GM19043 (cell line): ENCODE results near the gene ERG28.
"Not testable (repeated sequence)": the region's sequence is repeated elsewhere in the genome, so short reads cannot be mapped to it uniquely, and the experiment has no call there.

ENCODE experiments used
- ATAC-seq: cut with Tn5 transposase; IDR thresholded peaks from one replicate; pipeline ENCODE4 v1.9.1; 2021; ENCODE audit warnings: low read depth; ENCODE audit not compliant: unreplicated experiment

Gene ERG28

DNA sequence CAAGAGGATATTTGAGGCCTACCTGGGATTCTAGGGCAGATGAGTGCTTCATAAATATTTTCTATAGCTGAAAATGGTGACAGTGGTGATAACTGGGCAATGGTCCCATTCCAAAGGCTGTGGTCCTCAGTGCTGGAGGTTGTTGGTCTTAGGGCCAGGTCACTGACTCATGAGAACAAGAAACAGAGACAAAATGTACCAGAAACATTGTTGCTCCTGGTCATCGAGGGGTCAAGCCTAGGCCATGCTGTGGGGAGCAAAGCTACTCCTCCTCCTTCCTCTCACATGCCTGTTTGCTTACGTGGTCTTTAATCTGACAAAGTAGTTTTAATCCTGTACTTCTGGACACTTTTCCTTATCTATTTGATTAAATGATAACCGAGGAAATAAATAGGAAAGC is 33.8 kb downstream of the ERG28 start:
- no peak for ATAC-seq

DNA sequence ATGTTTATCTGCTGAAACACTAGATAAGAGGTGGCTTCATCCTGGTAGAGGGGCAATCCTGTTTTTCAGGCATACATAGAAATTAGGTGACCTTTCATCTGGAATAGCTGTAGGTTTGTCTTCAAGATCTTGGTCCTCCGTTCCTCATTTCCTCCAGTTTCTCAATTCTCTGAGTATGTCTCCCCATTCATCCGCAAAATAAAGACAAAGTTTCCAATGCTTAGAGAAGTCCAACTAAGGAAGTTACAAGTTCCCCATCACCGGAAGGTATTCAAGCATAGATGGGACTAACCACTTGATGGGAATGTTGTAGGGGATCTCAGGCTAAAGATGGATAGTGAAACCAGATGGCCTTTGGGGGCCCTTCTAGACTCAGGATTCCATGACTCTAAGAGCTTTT is 34.3 kb downstream of the ERG28 start:
- ATAC-seq: no peak

DNA sequence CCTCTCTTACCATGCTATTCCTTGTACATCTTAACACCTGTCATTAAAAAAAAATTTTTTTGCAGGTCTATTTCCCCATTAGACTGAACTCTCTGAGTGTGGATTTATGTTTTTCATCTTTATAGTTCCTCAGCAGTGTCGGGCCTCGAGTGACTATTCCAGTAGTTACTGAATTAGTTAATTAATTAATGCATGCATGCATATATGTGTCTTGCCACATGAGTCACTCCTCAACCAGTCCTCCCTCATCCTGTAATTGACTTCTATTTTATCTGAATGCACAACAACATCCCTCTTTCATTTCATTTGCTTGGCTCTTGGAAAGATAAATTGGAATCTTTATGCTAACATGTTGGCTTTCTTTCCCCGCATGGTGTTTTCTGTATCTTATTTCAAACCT is 35.6 kb downstream of the ERG28 start:
- ATAC-seq: no peak

DNA sequence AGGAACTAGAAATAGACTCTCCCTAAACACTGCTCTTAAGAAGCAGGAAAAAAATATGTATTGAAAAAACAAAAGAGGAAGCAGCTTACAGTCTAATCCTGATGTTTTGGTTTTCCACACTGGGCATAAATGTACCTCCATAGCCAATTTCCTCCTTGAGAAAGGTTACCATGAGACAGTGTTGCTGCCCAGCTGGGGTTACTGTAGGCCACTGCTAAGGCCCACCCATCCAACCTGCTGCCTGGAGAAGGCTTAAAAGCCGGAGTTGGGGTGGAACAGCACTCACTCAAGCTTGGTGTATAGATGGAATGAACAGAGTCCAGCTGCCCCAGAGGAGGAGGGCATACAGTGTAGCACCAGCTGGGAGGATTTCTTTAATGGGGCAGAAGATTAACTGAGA is 41.1 kb downstream of the ERG28 start:
- ATAC-seq: no peak

DNA sequence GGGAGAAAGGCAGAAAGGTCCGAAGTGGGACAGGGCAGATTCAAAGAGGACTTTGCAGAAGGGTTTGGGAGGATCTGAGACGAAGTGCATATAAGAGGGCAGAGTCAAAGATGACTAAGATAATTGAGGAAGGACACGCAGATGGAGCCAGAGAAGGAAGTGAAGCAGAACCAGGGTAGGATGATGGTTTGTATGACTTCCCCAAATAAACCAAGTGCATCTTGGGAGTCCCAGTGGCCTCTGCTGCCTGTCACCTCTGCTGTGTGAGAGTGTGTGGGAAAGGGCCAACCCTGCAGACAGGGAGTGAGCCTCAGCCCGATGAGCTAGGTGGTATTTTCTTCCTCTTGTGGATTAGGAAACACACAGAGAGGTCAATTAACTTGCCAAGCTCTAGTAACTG is 45.5 kb downstream of the ERG28 start:
- no peak for ATAC-seq

DNA sequence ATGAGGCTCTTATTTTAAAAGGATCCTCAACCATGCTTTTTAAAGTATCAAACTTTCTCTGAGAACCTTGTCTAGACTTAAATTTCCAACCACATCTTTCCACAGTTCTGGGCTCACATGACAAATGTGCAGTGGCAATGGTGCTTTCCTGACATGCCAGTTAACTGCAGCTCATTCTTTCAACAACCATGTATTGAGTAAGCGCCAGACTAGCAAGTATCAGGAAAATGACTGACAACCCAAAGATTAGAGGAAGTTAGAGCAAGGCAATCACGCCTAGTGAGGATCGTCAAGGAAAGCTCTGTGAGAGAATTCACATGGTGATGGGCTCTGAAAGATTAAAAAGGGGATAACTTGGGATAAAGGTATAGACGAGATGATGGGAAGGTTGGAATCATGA is 46.5 kb downstream of the ERG28 start:
- no peak for ATAC-seq

DNA sequence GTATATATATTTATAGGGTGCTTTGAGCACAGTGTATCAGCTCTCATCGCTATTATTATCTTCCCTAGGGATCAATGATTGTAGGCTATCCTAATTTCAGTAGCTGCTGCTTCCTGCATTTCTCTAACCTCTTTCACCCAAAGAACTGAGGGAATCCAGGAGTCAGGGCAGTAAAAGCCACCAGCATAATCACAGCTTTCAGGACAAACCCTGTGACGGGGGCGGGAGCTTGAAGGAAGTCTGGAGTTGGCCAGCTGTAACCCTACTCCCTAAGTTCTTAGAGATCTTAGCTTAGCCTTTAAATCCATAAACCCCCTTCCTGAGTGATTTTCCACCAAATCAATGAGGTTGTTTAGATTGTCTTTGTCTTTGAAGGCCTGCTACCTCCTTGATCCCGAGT is 48.5 kb downstream of the ERG28 start:
- no peak for ATAC-seq

DNA sequence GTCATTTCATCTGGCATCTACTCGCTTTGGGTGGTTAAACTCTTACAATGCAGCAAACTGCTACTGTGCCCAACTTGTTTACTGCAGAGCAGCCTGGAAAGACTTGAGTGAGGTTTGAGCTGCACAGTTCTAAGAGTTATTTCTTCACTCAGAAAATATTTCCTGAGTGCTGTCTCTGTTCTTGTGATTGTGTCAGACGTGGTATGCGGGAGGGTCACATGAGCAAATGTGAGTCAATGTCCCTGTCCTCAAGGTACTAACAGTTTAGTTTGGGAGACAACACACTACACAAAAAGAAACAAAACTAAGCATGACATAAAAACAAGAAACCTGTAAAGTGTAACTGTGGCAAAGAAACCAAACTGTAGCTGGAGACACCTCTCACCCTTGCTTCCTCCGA is 49.8 kb downstream of the ERG28 start:
- no peak for ATAC-seq

DNA sequence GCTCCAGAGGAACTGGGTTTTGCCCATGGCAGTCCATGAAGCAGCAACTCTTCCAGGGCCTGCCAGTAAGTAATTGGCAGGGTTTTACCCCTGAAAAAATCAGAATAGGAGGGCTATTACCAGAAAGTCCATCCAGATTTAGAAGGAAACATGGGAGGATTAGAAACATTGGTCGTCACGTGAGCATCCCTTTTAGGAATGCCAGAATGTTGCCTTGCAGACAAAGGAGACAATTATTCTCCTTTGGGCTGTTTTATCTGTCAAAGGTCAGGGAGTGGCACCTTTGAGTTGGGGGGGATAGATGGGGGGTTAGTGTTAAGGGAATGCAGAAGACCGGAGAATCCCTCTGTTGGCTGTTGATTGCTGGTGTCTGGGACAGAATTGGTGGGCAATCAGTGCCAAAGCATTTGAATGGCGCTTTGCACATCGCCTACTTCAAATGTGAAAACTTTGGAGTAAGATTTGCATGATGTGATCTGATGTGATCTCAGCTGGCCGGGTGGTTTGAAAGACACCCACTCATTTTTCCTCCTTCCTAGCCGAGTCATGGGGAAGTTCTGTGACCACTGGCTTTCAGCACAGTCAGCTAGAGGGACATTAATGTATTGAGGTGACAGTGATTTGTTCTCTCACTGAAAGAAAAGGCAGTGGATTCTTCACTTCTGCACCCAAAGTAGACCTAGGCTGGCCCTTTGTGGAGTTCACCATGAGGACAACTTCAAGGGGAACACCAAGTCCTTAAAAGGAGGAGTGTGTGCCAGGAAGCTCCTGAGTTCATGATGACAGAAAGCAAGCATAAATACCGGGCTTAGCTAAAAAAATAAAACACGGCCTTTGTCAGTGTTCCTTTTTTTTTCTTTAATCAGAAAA is 50.8 kb downstream of the ERG28 start:
- ATAC-seq: no peak

DNA sequence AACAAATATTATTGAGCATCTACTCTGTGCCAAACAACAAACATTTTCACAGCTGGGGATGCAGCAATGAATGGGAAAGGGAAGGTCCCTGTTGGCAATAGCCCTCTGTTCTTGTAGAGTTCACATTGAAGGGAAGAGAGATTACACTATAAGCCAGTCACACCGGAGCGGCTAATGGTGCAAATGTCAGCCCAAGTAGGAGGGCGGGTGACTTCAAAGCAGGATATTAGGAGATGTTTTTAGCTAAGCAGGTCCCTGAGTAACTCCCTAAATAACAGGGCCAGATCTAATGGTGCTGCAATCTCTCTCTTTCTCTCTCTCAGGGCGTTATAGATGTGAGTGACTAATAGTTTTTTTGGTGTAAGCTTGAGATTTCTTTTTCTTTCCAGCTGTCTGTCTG is 51.6 kb downstream of the ERG28 start:
- no peak for ATAC-seq

DNA sequence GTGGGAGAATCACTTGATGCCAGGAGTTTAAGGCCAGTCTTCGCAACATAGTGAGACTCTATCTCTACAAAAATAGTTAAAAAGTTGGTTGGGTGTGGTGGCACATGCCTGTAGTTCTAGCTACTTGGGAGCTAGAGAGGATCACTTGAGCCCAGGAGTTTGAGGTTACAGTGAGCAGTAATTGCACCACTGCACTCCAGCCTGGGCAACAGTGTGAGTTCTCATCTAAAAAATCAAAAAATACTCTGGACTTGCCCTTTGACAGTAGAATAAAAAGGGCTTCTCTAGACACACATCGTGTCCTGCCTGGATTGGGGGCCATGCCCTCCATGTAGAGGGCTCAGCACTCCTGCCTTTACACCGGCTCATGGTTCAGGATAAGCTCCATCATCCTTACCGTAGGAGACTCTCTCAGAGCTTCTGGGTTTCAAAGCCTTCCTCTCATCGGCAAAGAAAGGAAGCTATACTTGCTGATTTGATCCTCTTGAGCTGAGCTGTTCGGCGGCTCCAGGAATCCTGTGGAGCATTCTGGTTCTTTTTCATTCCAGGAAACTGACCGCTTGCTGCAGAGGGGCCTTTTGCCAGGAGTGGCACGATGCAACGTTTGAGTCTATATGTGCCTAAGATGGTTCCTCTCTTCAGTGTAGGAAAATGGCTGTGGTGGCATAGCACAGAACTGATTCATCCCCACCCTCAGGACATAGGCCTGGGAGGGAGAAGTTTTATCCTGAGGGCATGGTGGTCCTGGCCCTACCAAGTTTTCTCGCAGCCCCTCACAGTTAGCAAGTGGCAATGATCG is 52.6 kb downstream of the ERG28 start:
- ATAC-seq: no peak

DNA sequence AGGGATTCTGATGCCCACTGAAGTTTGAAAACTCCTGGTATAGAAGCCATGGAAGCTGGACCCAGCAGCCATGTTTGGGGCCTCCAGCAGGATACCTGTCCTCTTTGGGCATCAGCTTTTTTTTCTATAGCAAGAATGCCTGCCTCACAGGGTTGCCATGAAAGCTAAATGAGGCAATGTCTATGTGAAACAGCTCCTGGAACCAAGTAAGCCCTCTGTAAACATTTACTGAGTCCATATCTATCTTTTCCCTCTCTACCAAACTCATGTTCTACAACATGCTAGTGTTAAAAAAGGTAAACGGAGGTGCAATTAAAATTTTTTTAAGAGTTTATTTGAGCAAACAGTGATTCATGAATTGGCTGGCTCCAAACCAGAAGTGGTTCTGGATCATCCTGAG is 53.6 kb downstream of the ERG28 start:
- ATAC-seq: no peak

DNA sequence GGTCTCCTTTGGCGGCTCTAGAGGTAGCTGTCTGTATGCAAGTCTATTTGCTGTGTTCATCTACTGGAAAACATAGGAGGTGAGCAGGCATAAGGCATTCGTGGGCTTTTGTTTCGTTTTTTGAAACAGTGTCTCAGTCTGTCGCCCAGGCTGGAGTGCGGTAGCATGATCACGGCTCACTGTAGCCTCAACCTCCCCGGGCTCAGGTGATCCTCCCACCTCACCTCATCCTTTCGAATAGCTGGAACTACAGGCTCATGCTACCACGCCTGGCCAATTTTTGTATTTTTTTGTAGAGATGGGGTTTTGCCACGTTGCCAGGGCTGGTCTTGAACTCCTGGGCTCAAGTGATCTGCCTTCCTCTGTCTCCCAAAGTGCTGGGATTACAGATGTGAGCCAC is 54.8 kb downstream of the ERG28 start:
- no peak for ATAC-seq

DNA sequence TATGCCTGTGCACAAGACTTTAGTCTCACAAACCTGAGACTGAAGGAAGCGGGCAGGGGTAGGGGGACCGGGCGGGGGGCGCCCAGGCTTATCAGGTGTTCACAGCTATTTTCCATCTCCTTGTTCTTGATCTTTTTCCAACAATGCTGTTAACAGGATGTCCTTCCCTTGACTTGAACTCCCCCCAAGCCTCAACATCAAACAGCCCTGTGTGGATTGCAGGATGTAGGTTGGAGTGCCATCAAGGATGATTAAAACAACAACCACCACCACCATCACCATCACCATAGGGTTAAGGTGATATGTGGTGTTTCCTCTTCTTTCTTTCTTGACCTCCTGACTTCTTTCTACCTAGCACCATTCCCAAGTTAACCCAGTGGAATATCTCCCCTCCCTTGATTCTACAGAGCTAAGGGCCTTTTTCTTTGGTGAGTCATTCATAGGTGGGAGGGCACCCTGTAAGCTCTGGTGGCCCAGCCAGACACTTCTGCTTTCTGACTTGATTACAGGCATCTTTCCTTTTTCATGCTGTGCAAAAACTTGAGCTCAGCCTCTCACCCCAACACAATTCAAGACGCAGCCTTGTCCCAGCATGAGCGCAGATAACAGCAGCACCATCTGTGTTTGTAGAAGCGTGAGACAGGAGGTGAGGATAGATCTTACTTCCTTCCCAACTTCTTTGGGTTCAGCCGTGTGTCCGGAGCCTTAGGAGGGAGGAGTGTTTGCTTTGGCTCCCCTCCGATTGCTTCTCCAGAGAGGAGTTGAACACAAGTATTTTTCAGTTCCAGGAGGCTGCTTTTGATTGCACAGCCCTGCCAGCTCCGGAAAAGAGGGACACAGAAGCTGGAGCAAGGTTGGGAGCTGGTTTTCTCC is 55.5 kb downstream of the ERG28 start:
- no peak for ATAC-seq

DNA sequence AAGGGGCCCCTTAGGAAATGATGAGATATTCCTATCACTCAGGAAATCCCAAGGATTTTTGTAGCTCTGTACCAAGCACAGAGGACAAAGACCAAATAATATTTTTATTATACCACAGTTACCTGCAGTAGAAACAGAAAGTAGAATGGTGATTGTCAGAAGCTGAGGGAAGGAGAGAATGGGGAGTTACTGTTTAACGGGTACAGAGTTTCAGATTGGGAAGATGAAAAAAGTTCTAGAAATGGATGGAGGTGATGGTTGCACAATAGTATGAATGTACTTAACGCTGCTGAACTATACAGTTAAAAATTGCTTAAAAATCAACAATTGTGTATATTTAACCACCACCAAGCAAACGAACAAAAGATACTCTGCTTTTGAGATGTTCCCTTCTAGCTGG is 58.2 kb downstream of the ERG28 start:
- no peak for ATAC-seq

DNA sequence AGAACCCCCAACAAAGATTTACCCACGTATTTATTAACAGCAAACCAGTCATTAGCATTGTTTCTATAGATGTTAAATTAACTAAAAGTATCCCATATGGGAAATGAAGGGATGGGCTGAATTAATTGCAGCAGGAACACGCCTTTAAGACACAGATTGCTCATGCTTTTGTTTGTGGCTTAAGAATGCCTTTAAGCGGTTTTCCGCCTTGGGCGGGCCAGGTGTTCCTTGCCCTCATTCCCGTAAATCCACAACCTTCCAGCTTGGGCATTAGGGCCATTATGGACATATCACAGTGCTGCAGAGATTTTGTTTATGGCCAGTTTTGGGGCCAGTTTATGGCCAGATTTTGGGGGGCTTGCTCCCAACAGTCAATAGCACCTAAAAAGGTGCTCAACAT is 59.6 kb downstream of the ERG28 start:
- ATAC-seq: not testable (repeated sequence)

DNA sequence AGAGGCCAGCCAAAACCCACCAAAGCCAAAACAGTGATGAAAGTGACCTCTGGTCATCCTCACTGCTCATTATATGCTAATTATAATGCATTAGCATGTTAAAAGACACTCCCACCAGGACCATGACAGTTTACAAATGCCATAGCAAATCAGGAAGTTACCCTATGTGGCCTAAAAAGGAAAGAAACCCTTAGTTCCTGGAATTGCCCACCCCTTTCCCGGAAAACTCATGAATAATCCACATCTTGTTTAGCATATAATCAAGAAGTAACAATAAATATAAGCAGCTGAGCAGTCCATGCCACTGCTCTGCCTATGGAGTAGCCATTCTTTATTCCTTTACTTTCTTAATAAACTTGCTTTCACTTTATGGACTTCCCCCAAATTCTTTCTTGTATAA is 60.6 kb downstream of the ERG28 start:
- ATAC-seq: not testable (repeated sequence)
